Stomach (tissue), 9 donors: ENCODE data around the gene LRP1B. TPM values are rescaled to one million over a fixed set of nuclear protein-coding genes. Genes with fewer than 3 reads are reported as not detected.

Experiments
- DNase-seq, 2 donors: peaks; one replicate each; pipeline versions ENCODE4 v3.0.0 to v3.0.0-alpha.2; 2013 to 2019
- H3K27ac ChIP-seq, 5 donors: fragments of 200-600 bp in 4 of 5; sonication (generic) in 4 of 5; one replicate each; pipeline ENCODE4 v1.5.1; 2013 to 2019; ENCODE audit warnings: mild to moderate bottlenecking in 1 of 5, moderate library complexity in 1 of 5
- H3K27me3 ChIP-seq, 3 donors: fragments of 200-600 bp; sonication (generic); one replicate each; pipeline ENCODE4 v1.5.1; 2017 to 2019; ENCODE audit warnings: mixed run types in 1 of 3
- H3K36me3 ChIP-seq, 4 donors: fragments of 200-600 bp; sonication (generic); 1 replicate in 3 of 4; 2 replicates in 1 of 4; pipeline ENCODE4 v1.5.1; 2016 to 2019
- H3K4me1 ChIP-seq, 4 donors: fragments of 200-600 bp; sonication (generic); one replicate each; pipeline ENCODE4 v1.5.1; 2016 to 2019
- H3K4me3 ChIP-seq, 4 donors: fragments of 200-600 bp; sonication (generic) in 3 of 4; one replicate each; pipeline ENCODE4 v1.5.1; 2016 to 2019; ENCODE audit warnings: mild to moderate bottlenecking in 1 of 4
- H3K9me3 ChIP-seq, 4 donors: fragments of 200-600 bp; sonication (generic); one replicate each; pipeline ENCODE4 v1.5.1; 2016 to 2019
- EP300 ChIP-seq: sonication (generic); formaldehyde crosslinking; IDR thresholded peaks from one replicate; pipeline ENCODE4 v1.6.1; 2017; ENCODE audit warnings: antibody characterized with exemption
- POLR2A ChIP-seq, 4 donors: fragments of 450-650 bp; IDR thresholded peaks; one replicate each; pipeline ENCODE4 v1.6.1; 2016; ENCODE audit warnings: antibody characterized with exemption in 4 of 4, control low read depth in 2 of 4, mild to moderate bottlenecking in 1 of 4, moderate library complexity in 1 of 4
- POLR2AphosphoS5 ChIP-seq, 3 donors: sonication (generic); formaldehyde crosslinking; IDR thresholded peaks; one replicate each; pipeline ENCODE4 v1.6.1; 2016; ENCODE audit warnings: antibody characterized with exemption in 3 of 3
- WGBS, 5 donors: extraction: QIAGEN DNeasy Blood & Tissue Kit in 3 of 5; methylation state at CpG; one replicate each; pipeline versions ENCODE4 v1.1.5 to v1.1.7; 2013 to 2018; 5-methylcytosine and 5-hydroxymethylcytosine counted together
- intact Hi-C: fragments of 100-400 bp; cut with DNase I; formaldehyde crosslinking; loops from one replicate; pipeline ENCODE4 v1.15.1; 2023; ENCODE audit warnings: low total_unique reads
- polyA plus RNA-seq, 3 donors: library from polyadenylated mRNA; stranded (reverse); fragments of 200-250 nt; gene quantifications; one replicate each; pipeline ENCODE4 v1.2.3, GENCODE V29; 2013
- total RNA-seq, 5 donors: library from RNA; depleted of rRNA; stranded (reverse); fragments of >200 nt; gene quantifications; one replicate each; pipeline versions ENCODE4 v1.1.0 to v1.2.3, GENCODE V29; 2014 to 2016
- TF ChIP-seq, protein P1 (sequence below), 7 experiments: fragments of 450-650 bp in 4 of 7; fragments of 200-600 bp in 3 of 7; sonication (generic) in 3 of 7; IDR thresholded peaks; one replicate each; pipeline ENCODE4 v1.5.1; 2016 to 2019; ENCODE audit warnings: antibody characterized with exemption in 7 of 7, control low read depth in 2 of 7, mild to moderate bottlenecking in 1 of 7
- donor health status: healthy with polysubstance abuse.
- donor health status: Bipolar disorder and iron deficiency.
- donor health status: healthy.

LRP1B gene
- total and polyA plus RNA-seq, 8 donors: under 0.01 to 9.0 (median 0.38) TPM

DNA sequence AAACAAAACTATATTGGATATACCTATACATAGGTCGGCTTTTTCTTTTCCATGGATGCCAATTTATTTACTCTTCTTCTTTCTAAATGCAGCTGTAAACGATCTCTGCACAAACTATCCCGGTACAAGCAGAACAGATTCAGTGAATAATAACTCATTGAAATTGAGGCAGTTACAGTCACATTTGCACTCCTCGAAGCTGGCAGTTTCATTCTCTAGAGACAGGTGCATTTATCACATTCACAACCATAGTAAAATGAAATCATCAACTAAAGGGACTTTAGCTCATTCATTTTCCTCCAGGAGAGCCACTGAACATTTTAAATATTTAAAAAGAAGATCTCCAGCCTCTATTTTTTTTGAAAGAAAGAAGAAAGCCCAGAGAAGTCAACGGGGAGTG is 551.7 kb downstream of the LRP1B start:
- Histone ChIP-seq H3K27me3 (no peaks in the 10 kb centered on the region), H3K9me3 (peaks cover 0 to 14% (median 3%) of the 10 kb centered on the region in 4 donors), H3K27ac (no peak overlapping the region), H3K36me3 (no peaks in the 10 kb centered on the region), H3K4me3 (no peak overlapping the region), H3K4me1 (no peaks in the 10 kb centered on the region)
- DNase-seq: no peak
- intact Hi-C loops: no loop called here
- no peak for TF ChIP-seq POLR2A (IDR thresholded peaks at IDR 0.05)
- TF ChIP-seq, protein P1, sequence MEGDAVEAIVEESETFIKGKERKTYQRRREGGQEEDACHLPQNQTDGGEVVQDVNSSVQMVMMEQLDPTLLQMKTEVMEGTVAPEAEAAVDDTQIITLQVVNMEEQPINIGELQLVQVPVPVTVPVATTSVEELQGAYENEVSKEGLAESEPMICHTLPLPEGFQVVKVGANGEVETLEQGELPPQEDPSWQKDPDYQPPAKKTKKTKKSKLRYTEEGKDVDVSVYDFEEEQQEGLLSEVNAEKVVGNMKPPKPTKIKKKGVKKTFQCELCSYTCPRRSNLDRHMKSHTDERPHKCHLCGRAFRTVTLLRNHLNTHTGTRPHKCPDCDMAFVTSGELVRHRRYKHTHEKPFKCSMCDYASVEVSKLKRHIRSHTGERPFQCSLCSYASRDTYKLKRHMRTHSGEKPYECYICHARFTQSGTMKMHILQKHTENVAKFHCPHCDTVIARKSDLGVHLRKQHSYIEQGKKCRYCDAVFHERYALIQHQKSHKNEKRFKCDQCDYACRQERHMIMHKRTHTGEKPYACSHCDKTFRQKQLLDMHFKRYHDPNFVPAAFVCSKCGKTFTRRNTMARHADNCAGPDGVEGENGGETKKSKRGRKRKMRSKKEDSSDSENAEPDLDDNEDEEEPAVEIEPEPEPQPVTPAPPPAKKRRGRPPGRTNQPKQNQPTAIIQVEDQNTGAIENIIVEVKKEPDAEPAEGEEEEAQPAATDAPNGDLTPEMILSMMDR (IDR thresholded peaks at IDR 0.05): no peak
- no peak for TF ChIP-seq EP300
- TF ChIP-seq POLR2AphosphoS5 (IDR thresholded peaks at IDR 0.05): no peak
- WGBS, 5 donors: 83 to 92% (median 89%) methylated on average over 5 of the region's 5 CpGs

DNA sequence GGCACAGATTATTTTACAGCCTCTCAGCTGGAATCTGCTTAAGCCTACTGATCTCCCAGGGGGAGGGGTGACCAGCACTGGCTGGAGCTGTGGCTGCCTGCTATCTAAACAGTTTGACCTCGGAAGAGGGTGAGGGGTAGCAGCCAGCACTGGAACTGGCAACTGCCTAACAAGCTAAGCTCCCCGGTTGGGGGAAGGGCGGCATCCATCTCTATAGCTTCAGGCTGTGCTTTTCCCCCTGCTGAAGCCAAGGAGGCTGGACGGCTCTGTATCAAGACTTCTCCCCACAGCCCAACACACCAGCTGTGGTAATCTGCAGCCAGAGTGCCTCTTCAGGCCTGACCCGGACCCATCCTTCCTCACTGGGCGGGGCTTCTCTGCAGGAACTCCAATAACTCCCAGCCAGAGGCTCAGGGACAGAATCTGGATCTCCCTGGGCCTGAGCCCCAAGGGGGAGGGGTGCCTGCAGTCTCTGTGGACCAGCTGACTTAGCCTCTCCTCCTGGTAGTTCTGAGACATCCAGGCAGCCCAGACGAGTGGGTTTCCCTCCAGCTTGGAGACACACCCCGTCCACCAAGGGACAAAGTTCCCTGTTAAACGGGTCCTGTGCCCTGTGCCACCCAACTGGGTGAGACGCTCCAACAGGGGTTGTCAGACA is 560.2 kb downstream of the LRP1B start:
- H3K4me3 ChIP-seq: no peak overlapping the region
- no peaks in the 10 kb centered on the region for H3K36me3 ChIP-seq
- 70 to 81% (median 74%) methylated on average over 4 to 10 of the region's 10 CpGs for WGBS, 5 donors
- DNase-seq: no peak
- H3K9me3 ChIP-seq: peaks cover 0 to 8% (median 3%) of the 10 kb centered on the region in 4 donors
- no peaks in the 10 kb centered on the region for H3K27me3 ChIP-seq
- H3K27ac ChIP-seq: no peak overlapping the region
- TF ChIP-seq, protein P1 (IDR thresholded peaks at IDR 0.05): no peak
- no peak for TF ChIP-seq POLR2AphosphoS5 (IDR thresholded peaks at IDR 0.05)
- TF ChIP-seq EP300: no peak
- TF ChIP-seq POLR2A (IDR thresholded peaks at IDR 0.05): no peak
- no peaks in the 10 kb centered on the region for H3K4me1 ChIP-seq
- intact Hi-C loops: no loop called here

DNA sequence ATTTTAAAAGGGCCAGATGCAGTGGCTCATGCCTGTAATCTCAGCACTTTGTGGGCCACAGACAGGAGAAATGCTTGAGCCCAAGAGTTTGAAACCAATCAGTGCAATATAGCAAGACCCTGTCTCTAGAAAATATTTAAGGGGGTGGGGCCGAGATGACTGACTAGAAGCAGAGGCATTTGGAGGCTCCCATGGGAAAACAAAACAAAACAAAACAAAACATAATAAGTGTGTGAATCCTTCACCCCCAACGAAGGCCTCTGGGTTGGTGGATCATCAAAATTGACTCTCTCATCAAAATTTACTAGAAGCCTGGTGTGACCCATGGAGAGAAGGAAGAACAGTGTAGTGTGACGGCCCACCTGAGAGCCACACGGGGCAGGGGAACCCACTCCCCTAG is 560.9 kb downstream of the LRP1B start:
- TF ChIP-seq, protein P1 (IDR thresholded peaks at IDR 0.05): no peak
- no peak for TF ChIP-seq EP300
- TF ChIP-seq POLR2A (IDR thresholded peaks at IDR 0.05): no peak
- TF ChIP-seq POLR2AphosphoS5 (IDR thresholded peaks at IDR 0.05): no peak
- intact Hi-C loops: no loop called here
- Histone ChIP-seq H3K27me3 (no peaks in the 10 kb centered on the region), H3K9me3 (peaks cover 0 to 4% (median under 1%) of the 10 kb centered on the region in 4 donors), H3K27ac (no peak overlapping the region), H3K4me1 (no peaks in the 10 kb centered on the region), H3K36me3 (no peaks in the 10 kb centered on the region), H3K4me3 (no peak overlapping the region)
- DNase-seq: no peak
- 69 to 90% (median 83%) methylated on average over 4 of the region's 4 CpGs for WGBS, 5 donors

DNA sequence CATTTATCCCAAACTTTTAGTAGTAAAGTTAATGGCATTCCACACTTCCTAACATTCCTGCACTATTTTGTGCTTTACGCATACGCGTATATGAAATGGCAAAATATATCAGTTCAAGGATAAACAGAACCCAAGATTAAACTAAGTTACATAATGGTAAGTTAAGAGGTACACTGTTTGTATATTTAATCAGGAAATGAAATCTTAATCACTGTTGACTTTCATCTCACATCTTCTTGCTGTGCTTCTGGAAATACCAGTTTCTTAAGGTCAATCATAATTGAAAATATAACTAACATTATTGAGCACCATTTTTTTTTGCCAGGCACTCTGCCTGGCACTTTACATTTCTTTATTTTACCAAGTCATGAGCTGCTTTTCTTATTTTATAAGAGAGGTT is 565.2 kb downstream of the LRP1B start:
- TF ChIP-seq POLR2AphosphoS5 (IDR thresholded peaks at IDR 0.05): no peak
- TF ChIP-seq, protein P1 (IDR thresholded peaks at IDR 0.05): no peak
- no peak for TF ChIP-seq POLR2A (IDR thresholded peaks at IDR 0.05)
- TF ChIP-seq EP300: no peak

More for the DNA sequence above, 565.2 kb downstream of the LRP1B start:
- Histone ChIP-seq H3K4me1 (peaks cover 0 to 4% (median under 1%) of the 10 kb centered on the region in 4 donors), H3K27ac (no peak overlapping the region), H3K9me3 (no peaks in the 10 kb centered on the region), H3K27me3 (no peaks in the 10 kb centered on the region), H3K4me3 (no peak overlapping the region), H3K36me3 (no peaks in the 10 kb centered on the region)
- intact Hi-C loops: no loop called here
- WGBS, 5 donors: 32 to 73% (median 57%) methylated on average over 3 of the region's 3 CpGs
- DNase-seq: no peak
